Left lobe of liver (tissue), 2 donors: ENCODE results near the gene SEPTIN8. TPM values are rescaled to one million over a fixed set of nuclear protein-coding genes. Genes with fewer than 3 reads are reported as not detected.

Experiments
- ATAC-seq: fragments of 200-7000 bp; cut with Tn5 transposase; one replicate; pipeline ENCODE4 v1.9.1; 2020; ENCODE audit warnings: mild to moderate bottlenecking, moderate library complexity
- DNase-seq: peaks from one replicate; pipeline ENCODE4 v3.0.0-alpha.2; 2020; ENCODE audit warnings: low spot score
- total RNA-seq: library from RNA; stranded (reverse); gene quantifications from one replicate; pipeline ENCODE4 v1.2.1, GENCODE V29; 2021
- donor health status: DM: no; HTN: no; CAD: no; lungs with moderate emphysema.
- donor health status: DM: no; HTN: yes; CAD: no.

The SEPTIN8 gene
- total RNA-seq, 1 donor from 2014 or later = 12.2 TPM

- DNase-seq = peak; percentile 2
- no peak for ATAC-seq
Observed at GRCh38 chr5:132752581-132753125, 24.4 kb downstream of the SEPTIN8 start.

- DNase-seq (peak; percentile 6), ATAC-seq (no peak)
Observed at GRCh38 chr5:132751971-132752580, 25.0 kb downstream of the SEPTIN8 start.

GRCh38 chr5:132751444-132751843 lies 25.6 kb downstream of the SEPTIN8 start:
- DNase-seq (no peak), ATAC-seq (no peak)

GRCh38 chr5:132750471-132751230 lies 26.4 kb downstream of the SEPTIN8 start:
- no peak for DNase-seq
- no peak for ATAC-seq

DNA sequence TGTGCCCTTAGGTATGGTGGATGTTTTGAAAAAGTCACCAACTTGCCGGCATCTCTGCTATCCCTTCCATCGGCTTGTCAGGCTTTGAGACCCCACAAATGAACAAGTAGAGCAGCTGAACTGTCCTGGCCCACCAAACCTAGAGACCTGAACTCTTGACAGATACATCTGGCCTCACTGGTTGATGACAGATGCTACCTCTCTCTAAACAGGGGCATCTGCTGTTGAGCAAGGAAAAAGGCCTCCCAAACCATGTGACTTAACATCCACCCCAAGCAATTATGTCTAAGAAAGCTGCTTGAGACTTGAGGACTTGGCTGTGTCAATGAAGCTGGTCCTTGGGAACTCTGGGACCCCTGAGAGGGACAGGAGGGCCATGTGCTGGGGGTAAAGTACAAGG lies 27.5 kb downstream of the SEPTIN8 start:
- DNase-seq (no peak), ATAC-seq (no peak)

- ATAC-seq (no peak), DNase-seq (no peak)
Observed at GRCh38 chr5:132748522-132749000, 28.5 kb downstream of the SEPTIN8 start.

DNA sequence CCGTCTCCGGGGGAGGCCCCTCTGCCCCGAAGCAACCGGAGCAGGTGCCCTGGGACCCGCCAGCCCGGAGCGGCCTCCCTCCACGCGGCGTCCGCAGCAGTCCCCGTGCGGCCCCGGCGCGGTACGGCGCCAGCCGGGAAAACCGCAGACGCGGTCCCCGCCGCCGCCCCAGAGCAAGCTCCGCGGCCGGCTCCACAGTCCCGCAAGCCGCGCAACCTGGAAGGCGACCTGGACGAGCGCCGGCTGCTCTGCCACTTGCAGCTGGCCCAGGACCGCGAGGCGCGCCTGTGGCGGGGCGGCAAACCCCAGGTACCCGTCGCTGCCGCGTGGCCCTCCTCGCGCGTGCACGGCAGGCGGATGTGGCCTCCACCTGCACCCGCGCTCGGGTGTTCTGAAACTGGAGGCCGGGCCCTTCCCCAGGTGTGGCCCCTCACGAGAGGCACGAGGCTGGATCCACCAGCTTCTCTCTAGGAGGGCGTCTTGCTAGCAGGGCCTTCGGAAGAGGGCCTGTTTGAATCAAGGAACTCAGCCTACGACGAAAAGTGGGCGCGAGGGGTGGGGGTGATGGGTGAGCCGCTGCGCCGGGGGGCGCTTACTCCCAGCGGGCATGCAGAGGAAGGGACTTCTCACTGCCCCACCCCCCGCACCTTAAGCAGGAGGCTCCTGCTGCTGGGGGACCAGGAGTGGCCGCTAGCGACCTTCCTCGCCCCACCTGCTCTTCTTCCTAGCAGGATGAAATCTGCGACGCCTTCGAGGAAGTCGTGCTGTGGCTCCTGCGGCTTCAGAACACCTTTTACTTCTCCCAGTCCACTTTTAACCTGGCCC lies 29.2 kb downstream of the SEPTIN8 start:
- ATAC-seq (peak; percentile 42), DNase-seq (no peak)

DNA sequence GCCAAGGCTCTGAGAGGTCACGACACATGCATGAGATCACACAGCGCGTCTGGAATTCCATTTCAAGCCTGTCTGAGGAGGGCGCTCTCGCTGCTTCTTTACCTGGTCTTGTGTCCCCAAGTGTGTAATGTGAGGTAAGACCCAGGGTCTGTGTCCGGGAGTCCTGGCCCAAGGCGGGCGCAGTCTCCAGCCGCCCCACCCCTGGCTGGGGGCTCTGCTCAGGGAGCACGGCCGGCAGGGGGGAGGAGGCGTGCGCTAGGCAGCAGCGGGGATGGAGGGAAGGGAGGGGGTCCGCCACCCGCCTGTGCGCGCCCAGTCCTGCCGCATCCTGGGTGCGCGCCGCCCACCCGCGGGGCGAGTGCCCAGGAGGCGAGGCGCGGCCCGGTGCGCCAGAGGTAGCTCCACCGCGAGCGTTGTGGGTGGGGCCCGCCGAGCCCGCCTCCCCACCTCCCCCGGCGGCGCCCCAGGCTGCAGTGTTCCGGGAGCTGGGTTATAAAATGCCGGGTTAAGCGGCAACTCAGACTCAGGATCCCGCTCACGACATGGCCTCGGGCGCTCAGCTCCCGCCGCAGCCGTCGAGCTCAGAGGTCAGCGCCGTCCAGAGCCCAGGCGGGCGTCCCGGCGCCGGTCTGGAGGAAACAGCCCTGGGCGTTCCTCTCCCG lies 30.0 kb downstream of the SEPTIN8 start, which contains the start of gene CCNI2:
TSS of gene CCNI2 (plus strand) at position 473 of the 662 bp plus-strand sequence. CDS start at position 543, 70 bp downstream.
- ATAC-seq = peak; percentile 73
- DNase-seq = no peak

DNA sequence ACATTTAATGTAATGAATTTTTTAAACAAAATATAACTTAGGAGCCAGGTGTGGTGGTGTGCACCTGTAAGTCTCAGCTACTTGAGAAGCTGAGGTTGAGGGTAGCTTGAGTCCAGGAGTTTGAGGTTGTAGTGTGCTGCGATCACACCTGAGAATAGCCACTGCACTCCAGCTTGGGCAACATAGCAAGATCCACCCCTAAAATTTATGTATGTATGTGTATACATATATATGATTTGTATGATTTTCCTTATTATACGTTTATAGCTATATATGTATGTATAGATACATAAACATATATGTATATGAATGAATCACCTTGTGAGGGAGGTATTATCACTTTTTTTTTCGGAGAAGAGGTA lies 30.5 kb downstream of the SEPTIN8 start:
- no peak for DNase-seq
- ATAC-seq = no peak

DNA sequence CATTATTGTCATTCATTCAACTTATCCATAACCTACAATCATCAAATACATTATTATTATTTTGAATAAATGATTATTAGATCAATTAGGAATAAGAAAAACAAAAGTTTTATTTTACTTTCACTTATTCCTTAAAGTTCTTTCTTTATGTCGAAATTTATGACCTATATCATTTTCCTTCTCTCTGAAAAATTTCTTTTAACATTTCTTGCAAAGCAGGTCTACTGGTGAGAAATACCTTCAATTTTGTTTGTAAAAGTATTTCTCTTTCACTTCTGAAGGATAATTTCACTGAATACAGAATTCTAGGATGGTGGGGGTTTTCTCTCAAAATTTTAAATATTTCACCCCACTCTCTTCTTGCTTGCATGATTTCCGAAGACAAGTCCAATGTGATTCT lies 32.4 kb downstream of the SEPTIN8 start:
- DNase-seq = no peak
- ATAC-seq = no peak

DNA sequence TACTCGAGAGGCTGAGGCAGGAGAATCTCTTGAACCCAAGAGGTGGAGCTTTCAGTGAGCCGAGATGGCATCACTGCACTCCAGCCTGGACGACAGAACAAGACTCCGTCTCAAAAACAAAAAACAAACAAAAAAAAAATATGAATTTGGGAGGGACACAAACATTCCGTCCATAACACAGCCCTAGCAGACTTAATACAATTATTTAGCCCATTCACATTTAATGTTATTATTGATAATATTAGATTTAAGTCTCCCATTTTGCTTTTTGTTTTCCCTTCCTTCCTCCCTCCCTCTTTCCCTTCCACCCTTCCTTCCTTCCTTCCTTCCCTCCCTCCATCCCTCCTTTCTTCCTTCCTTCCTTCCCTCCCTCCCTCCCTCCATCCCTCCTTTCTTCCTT lies 34.4 kb downstream of the SEPTIN8 start:
- ATAC-seq (no peak), DNase-seq (no peak)

GRCh38 chr5:132742158-132742557 lies 34.9 kb downstream of the SEPTIN8 start:
- DNase-seq (no peak), ATAC-seq (no peak)

- no peak for DNase-seq
- ATAC-seq = no peak
Observed at GRCh38 chr5:132739232-132739631, 37.8 kb downstream of the SEPTIN8 start.

- ATAC-seq = no peak
- no peak for DNase-seq
Observed at GRCh38 chr5:132737982-132738681, 38.9 kb downstream of the SEPTIN8 start.

DNA sequence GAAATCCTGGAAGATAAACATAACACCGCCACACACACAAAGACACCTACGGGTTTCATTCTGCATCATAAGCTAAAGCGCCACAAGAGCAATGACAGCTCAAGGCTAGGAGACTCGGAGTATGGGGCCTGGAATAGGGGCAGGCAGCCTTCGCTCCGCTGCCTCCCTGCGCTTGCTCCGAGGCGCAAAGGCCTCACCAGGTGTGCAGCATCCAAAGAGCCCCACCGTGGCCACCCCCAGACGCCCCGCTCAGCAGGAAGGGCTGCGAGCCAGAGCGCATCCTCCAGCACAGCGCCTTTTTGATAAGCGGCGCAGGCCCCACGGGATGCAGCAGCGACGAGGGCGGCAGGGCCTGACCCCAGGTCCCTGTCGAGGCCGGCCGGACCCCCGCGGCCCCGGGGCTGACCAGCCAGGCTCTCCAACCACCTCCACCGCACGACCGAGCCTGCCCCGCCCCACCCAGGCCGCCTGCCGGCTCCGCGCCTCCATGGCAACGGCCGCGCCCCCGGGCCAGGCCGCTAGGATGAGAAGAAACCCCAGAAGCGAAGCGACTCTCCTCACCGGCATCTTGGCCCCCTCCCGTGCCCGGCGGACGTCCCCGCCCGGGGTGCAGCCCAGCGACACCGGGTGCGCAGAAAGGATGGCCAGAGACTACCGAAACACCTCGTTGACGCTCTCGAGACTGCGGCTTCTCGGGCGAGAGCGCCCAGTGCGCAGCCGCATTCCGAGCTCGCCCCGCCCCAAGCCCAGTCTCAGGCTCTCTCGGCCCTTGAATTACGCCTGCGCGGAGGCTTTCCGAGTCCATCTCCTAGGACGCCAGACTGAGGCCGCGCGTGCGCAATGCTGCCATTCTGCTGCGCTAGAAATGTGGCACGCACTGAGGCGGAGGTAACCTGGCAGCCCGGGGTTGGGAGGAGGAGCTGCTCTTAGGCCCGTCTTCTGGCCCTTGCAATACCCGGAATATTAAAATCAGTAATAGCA lies 39.9 kb downstream of the SEPTIN8 start, which contains the start of gene KIF3A:
TSS of gene KIF3A (minus strand) at position 694 of the 981 bp plus-strand sequence. CDS start at position 567, 127 bp downstream.
- peak; percentile 99 for DNase-seq
- peak; percentile 98 for ATAC-seq

- no peak for ATAC-seq
- no peak for DNase-seq
Observed at GRCh38 chr5:132734687-132735086, 42.4 kb downstream of the SEPTIN8 start.

GRCh38 chr5:132733499-132734148 lies 43.4 kb downstream of the SEPTIN8 start:
- ATAC-seq = no peak
- no peak for DNase-seq

GRCh38 chr5:132729896-132730295 lies 47.1 kb downstream of the SEPTIN8 start:
- no peak for DNase-seq

More at GRCh38 chr5:132729896-132730295, 47.1 kb downstream of the SEPTIN8 start:
- ATAC-seq = no peak
